Left ventricle myocardium inferior (tissue), 1 donor: ENCODE measurements around the gene AFF1. TPM values are rescaled to one million over a fixed set of nuclear protein-coding genes. Genes with fewer than 3 reads are reported as not detected.

ENCODE experiments used
- DNase-seq: peaks from one replicate; pipeline ENCODE4 v3.0.0-alpha.2; 2020
- H3K27ac ChIP-seq: fragments of 200-600 bp; replicated peaks from 2 replicates; pipeline ENCODE4 v1.8.0; 2021
- H3K27me3 ChIP-seq: fragments of 200-600 bp; 2 replicates; pipeline ENCODE4 v1.8.0; 2021; ENCODE audit warnings: low read depth
- H3K36me3 ChIP-seq: fragments of 200-600 bp; 2 replicates; pipeline ENCODE4 v1.8.0; 2021
- H3K4me1 ChIP-seq: fragments of 200-600 bp; 2 replicates; pipeline ENCODE4 v1.8.0; 2021
- H3K4me3 ChIP-seq: fragments of 200-600 bp; 2 replicates; pipeline ENCODE4 v1.8.0; 2021; ENCODE audit warnings: mild to moderate bottlenecking, moderate library complexity
- H3K9me3 ChIP-seq: fragments of 200-600 bp; replicated peaks from 2 replicates; pipeline ENCODE4 v1.8.0; 2021
- CTCF ChIP-seq: fragments of 200-600 bp; IDR thresholded peaks from 2 replicates; pipeline ENCODE4 v1.8.0; 2021; ENCODE audit warnings: antibody characterized with exemption, mild to moderate bottlenecking, borderline replicate concordance
- intact Hi-C: fragments of 100-400 bp; cut with micrococcal nuclease; formaldehyde crosslinking; loops from one replicate; pipeline ENCODE4 v1.11.0; 2022
- total RNA-seq: library from RNA; stranded (reverse); fragmentation: NEBNext Ultra II Directional; extraction: Animal tissue kit (Norgen Biotek cat#: 25700); gene quantifications from one replicate; pipeline ENCODE4 v1.2.1, GENCODE V29; 2021
- donor health status: DM: no; HTN: yes; CAD: no; lungs with severe emphysema.

AFF1 gene
- total RNA-seq, 1 donor from 2014 or later = 67.9 TPM

GRCh38 chr4:86935566-86935852 is 698 bp downstream of the AFF1 start:
- TF ChIP-seq CTCF = no peak
- Histone ChIP-seq H3K36me3 (peaks cover 7% of the 10 kb centered on the region), H3K4me1 (peaks cover 59% of the 10 kb centered on the region), H3K9me3 (no peaks in the 10 kb centered on the region), H3K27ac (peak overlapping the region; percentile 99), H3K4me3 (peak overlapping the region; percentile 92), H3K27me3 (no peaks in the 10 kb centered on the region)
- no peak for DNase-seq
- intact Hi-C loops = no loop called here

GRCh38 chr4:86935853-86936733 is 1.3 kb downstream of the AFF1 start:
- Histone ChIP-seq H3K36me3 (peaks cover 4% of the 10 kb centered on the region), H3K27ac (peak overlapping the region; percentile 99), H3K4me3 (peak overlapping the region; percentile 92), H3K27me3 (no peaks in the 10 kb centered on the region), H3K9me3 (no peaks in the 10 kb centered on the region), H3K4me1 (peaks cover 63% of the 10 kb centered on the region)
- intact Hi-C loops = no loop called here
- DNase-seq = peak; percentile 42
- TF ChIP-seq CTCF = no peak

DNA sequence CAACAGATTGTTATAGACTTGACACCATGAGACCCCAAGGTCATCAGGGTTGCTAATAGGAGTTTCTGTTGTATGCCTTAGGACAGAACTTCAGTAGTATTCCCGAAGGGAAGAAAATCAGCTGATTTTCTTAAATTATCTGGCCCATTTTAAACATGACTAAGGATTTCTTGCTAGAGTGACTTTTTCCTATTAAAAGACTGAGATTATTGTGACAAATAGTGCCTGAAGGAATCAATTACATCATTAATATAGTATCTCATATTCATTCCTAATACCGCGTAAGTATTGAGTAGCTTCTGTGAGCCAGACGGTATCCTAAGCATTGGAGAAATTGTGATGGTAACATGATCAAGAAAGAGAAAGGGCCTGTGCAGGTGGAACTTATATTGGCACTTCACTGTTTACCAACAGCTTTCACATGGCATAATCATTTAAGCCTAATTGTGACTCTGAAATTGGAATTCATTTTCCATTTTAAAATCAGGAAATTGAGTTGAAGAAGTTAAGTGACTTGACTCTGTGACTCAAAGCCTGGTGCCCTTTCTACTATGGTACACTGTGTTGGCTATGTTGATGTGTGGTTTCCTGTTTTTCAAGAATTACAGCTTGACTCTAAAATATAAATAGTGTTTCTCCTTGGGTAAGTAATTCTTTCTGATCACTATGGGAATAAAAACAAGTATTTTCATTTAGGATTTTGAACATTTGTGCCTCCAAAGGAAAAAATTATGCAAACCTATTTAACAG is 4.1 kb downstream of the AFF1 start:
- intact Hi-C loops = no loop called here

DNA sequence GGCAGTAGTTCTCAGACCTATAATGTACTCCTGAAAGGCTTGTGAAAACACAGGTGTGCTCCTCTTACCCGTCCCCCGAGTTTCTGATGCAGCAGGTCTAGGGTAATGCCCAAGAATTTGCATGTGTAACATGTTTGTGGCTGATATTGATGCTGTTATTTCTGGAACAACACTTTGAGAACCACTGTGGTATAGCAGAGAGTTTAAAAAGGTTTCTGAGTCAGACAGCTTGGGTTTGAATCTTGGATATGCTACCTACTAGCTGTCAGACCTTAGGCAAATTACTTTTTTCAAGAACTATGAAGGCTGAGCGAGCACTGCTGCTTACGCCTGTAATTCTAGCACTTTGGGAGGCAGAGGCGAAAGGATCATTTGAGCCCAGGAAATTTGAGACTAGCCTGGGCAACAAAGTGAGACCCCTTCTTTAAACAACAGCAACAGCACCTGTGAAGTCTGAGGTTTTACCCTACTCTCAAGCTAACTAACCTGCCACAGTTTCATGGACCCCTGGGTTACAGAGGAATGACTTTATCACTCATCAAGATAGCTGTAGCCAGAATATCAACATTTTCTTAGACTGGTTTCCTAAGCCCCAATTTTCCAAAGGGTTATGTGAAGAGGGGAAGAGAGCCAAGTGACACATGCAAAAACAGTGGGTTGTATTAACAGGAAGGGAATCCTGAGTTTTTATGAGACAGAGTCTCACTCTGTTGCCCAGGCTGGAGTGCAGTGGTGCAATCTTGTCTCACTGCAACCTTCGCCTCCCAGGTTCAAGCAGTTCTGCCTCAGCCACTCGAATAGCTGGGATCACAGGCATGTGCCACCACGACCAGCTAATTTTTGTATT is 5.1 kb downstream of the AFF1 start:
- no peak overlapping the region for H3K4me3 ChIP-seq
- H3K27ac ChIP-seq = peak overlapping the region; percentile 33
- intact Hi-C loops = no loop called here
- TF ChIP-seq CTCF = no peak
- H3K27me3 ChIP-seq = no peaks in the 10 kb centered on the region
- no peak for DNase-seq
- no peaks in the 10 kb centered on the region for H3K9me3 ChIP-seq
- peaks cover 71% of the 10 kb centered on the region for H3K4me1 ChIP-seq
- no peaks in the 10 kb centered on the region for H3K36me3 ChIP-seq

More for the DNA sequence above, 4.1 kb downstream of the AFF1 start:
- H3K27me3 ChIP-seq = no peaks in the 10 kb centered on the region
- no peaks in the 10 kb centered on the region for H3K9me3 ChIP-seq
- H3K4me3 ChIP-seq = no peak overlapping the region
- peak overlapping the region; percentile 33 for H3K27ac ChIP-seq
- DNase-seq = no peak
- peaks cover 70% of the 10 kb centered on the region for H3K4me1 ChIP-seq
- H3K36me3 ChIP-seq = no peaks in the 10 kb centered on the region
- no peak for TF ChIP-seq CTCF

- no peak for DNase-seq
- H3K36me3 ChIP-seq = no peaks in the 10 kb centered on the region
- H3K4me3 ChIP-seq = no peak overlapping the region
- intact Hi-C loops = no loop called here
- H3K27me3 ChIP-seq = no peaks in the 10 kb centered on the region
- peaks cover 72% of the 10 kb centered on the region for H3K4me1 ChIP-seq
- no peaks in the 10 kb centered on the region for H3K9me3 ChIP-seq
- TF ChIP-seq CTCF = no peak
- H3K27ac ChIP-seq = no peak overlapping the region
Observed at GRCh38 chr4:86940920-86941460, 6.2 kb downstream of the AFF1 start.
